T-helper 9 cell (primary cell): ENCODE measurements around the gene ZCWPW1.
"Not testable (repeated sequence)": the region's sequence is repeated elsewhere in the genome, so short reads cannot be mapped to it uniquely, and the experiment has no call there.

Experiments
- DNase-seq: peaks from one replicate; pipeline ENCODE4 v3.0.0-alpha.2; 2020

The ZCWPW1 gene

GRCh38 chr7:100371561-100372171 lies 56.8 kb downstream of the ZCWPW1 start:
- DNase-seq, result no peak

GRCh38 chr7:100370746-100371145 lies 57.8 kb downstream of the ZCWPW1 start:
- DNase-seq, result no peak

GRCh38 chr7:100370303-100370702 lies 58.2 kb downstream of the ZCWPW1 start:
- DNase-seq, result no peak

GRCh38 chr7:100369105-100369504 lies 59.4 kb downstream of the ZCWPW1 start:
- no peak for DNase-seq

GRCh38 chr7:100367676-100368613 lies 60.6 kb downstream of the ZCWPW1 start:
- no peak for DNase-seq

- DNase-seq, result no peak
These were observed 61.3 kb downstream of the ZCWPW1 start for GRCh38 chr7:100367251-100367620.

- DNase-seq, result no peak
These were observed 61.9 kb downstream of the ZCWPW1 start for GRCh38 chr7:100366411-100367250.

GRCh38 chr7:100365998-100366367 lies 62.5 kb downstream of the ZCWPW1 start:
- not testable (repeated sequence) for DNase-seq

GRCh38 chr7:100364480-100364879 lies 64.0 kb downstream of the ZCWPW1 start:
- no peak for DNase-seq

- not testable (repeated sequence) for DNase-seq
These were observed 64.7 kb downstream of the ZCWPW1 start for GRCh38 chr7:100363797-100364196.

- DNase-seq, result no peak
These were observed 65.4 kb downstream of the ZCWPW1 start for GRCh38 chr7:100363098-100363497.

GRCh38 chr7:100360135-100360854 lies 68.2 kb downstream of the ZCWPW1 start:
- DNase-seq, result no peak

GRCh38 chr7:100358857-100359212 lies 69.7 kb downstream of the ZCWPW1 start:
- no peak for DNase-seq

GRCh38 chr7:100358027-100358856 lies 70.3 kb downstream of the ZCWPW1 start, which contains the start of gene PILRB:
Gene PILRB, plus strand, starts transcription at chr7:100358117. Its CDS starts 186 bp downstream, at chr7:100358303.
- no peak for DNase-seq

GRCh38 chr7:100357131-100357561 lies 71.4 kb downstream of the ZCWPW1 start:
- no peak for DNase-seq

- DNase-seq, result no peak
These were observed 72.0 kb downstream of the ZCWPW1 start for GRCh38 chr7:100356416-100357068.

- DNase-seq, result no peak
These were observed 74.7 kb downstream of the ZCWPW1 start for GRCh38 chr7:100353685-100354330.

GRCh38 chr7:100352984-100353684 lies 75.4 kb downstream of the ZCWPW1 start:
- DNase-seq, result no peak

GRCh38 chr7:100352230-100352781 lies 76.2 kb downstream of the ZCWPW1 start:
- DNase-seq, result not testable (repeated sequence)
